Measurements from ENCODE around the gene FBXL15.

GRCh38 chr10:102470579-102471546 lies 50.2 kb downstream of the FBXL15 start:
- TF ChIP-seq CTCF (IDR thresholded peaks at IDR 0.05; ENCODE audit: low read depth, low read length, poor library complexity, severe bottlenecking) (no peak), EZH2phosphoT487 (IDR thresholded peaks at IDR 0.05; ENCODE audit: borderline replicate concordance, low read length) (no peak)
